Gastrocnemius medialis (tissue), 4 donors: Measurements from ENCODE around the gene MICB.

ENCODE experiments used
- POLR2A ChIP-seq, 2 donors: fragments of 450-650 bp; IDR thresholded peaks; one replicate each; pipeline ENCODE4 v1.6.1; 2017; ENCODE audit warnings: antibody characterized with exemption in 2 of 2, mild to moderate bottlenecking in 2 of 2, moderate library complexity in 2 of 2
- TF ChIP-seq, protein P1 (sequence below), 5 experiments: fragments of 450-650 bp in 3 of 5; fragments of 200-600 bp in 2 of 5; sonication (generic) in 2 of 5; IDR thresholded peaks in 4 of 5; conservative IDR thresholded peaks in 1 of 5; 1 replicate in 4 of 5; 2 replicates in 1 of 5; pipeline ENCODE4 v1.5.1; 2016 to 2019; ENCODE audit warnings: antibody characterized with exemption in 5 of 5, mild to moderate bottlenecking in 3 of 5, moderate library complexity in 3 of 5

GRCh38 chr6:31532644-31533454 lies 34.9 kb downstream of the MICB start:
- TF ChIP-seq, protein P1, sequence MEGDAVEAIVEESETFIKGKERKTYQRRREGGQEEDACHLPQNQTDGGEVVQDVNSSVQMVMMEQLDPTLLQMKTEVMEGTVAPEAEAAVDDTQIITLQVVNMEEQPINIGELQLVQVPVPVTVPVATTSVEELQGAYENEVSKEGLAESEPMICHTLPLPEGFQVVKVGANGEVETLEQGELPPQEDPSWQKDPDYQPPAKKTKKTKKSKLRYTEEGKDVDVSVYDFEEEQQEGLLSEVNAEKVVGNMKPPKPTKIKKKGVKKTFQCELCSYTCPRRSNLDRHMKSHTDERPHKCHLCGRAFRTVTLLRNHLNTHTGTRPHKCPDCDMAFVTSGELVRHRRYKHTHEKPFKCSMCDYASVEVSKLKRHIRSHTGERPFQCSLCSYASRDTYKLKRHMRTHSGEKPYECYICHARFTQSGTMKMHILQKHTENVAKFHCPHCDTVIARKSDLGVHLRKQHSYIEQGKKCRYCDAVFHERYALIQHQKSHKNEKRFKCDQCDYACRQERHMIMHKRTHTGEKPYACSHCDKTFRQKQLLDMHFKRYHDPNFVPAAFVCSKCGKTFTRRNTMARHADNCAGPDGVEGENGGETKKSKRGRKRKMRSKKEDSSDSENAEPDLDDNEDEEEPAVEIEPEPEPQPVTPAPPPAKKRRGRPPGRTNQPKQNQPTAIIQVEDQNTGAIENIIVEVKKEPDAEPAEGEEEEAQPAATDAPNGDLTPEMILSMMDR (IDR thresholded peaks at IDR 0.05 in 4 of 5, conservative IDR thresholded peaks at IDR 0.05 in 1 of 5) = no peak
- no peak for TF ChIP-seq POLR2A (IDR thresholded peaks at IDR 0.05)
